GM18526 (cell line): ENCODE results near the gene ZNF526.

Source experiments
- POLR2A ChIP-seq: IDR thresholded peaks from 3 replicates; pipeline ENCODE4 v1.6.1; 2011; ENCODE audit not compliant: insufficient read length; ENCODE audit errors: extremely low read depth

The ZNF526 gene

GRCh38 chr19:42229301-42229854, 9.3 kb downstream of the ZNF526 start:
- no peak for TF ChIP-seq POLR2A

DNA sequence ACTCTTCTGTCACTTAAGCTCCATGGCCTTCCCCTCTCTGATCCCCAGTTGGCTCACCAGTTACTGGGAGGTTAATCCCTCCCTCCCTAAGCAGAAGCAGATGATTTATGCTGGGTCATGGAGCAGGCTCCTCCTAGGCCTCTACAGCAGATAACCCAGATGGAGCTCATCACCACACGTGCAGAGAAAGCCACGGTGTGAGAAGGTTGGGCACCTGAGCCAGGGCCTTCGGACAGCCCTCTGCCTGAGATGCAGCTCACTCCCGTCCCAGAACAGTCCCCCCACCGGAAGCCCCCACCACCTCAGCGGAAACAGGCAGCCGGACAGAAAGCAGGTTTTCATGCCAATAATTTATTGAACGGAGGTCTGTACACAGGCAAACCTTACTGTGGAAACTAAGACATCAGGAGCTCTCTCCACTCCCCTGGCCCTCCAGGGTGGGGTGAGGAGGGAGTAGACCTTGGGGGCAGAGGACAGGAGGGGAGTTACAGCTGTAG, 9.8 kb downstream of the ZNF526 start:
- no peak for TF ChIP-seq POLR2A

- no peak for TF ChIP-seq POLR2A
Measured at GRCh38 chr19:42230571-42230970, 10.5 kb downstream of the ZNF526 start.

DNA sequence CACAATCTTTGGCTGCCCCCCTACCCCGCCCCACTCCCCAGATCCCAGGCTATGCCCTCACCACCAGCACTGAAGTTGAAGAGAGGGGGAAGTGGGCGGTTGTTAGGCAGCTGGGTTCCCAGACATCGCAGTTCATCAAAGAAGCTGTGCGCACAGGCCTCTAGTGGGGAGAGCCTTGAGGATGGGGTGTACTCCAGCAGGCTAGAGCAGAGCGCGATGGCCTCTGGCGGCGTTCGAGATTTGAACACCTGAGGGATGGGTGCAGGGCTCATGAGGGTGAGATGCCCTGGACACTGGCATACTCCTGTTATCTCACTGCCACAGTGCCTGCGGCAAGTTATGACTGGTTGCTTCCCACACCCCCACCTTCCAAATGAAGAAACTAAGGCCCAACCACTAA, 12.3 kb downstream of the ZNF526 start:
- TF ChIP-seq POLR2A = no peak

DNA sequence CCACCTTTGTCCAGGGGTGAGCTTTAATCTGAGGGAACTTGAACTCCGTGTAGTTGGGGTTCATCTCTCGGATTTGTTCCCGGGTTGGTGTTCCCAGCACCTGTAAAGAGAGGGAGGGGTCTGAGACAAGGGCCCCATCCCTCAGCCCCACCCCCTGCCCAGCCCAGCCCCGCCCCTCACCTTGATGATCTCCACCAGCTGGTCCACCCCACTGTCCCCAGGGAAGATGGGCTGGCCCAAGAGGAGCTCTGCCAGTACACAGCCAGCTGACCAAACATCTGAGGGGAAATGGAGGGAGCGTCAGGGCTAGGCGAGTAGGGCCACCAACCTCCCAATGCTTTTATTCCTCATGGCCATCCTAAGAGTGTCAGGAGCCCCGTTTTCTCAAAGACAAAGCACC, 13.0 kb downstream of the ZNF526 start:
- TF ChIP-seq POLR2A = no peak

- TF ChIP-seq POLR2A = no peak
Measured at GRCh38 chr19:42233678-42234292, 13.7 kb downstream of the ZNF526 start.

- TF ChIP-seq POLR2A = no peak
Measured at GRCh38 chr19:42234364-42234763, 14.3 kb downstream of the ZNF526 start.

- no peak for TF ChIP-seq POLR2A
Measured at GRCh38 chr19:42235181-42235580, 15.1 kb downstream of the ZNF526 start.

- no peak for TF ChIP-seq POLR2A
Measured at GRCh38 chr19:42239544-42240220, 19.6 kb downstream of the ZNF526 start.

- no peak for TF ChIP-seq POLR2A
Measured at GRCh38 chr19:42241279-42241678, 21.2 kb downstream of the ZNF526 start.

DNA sequence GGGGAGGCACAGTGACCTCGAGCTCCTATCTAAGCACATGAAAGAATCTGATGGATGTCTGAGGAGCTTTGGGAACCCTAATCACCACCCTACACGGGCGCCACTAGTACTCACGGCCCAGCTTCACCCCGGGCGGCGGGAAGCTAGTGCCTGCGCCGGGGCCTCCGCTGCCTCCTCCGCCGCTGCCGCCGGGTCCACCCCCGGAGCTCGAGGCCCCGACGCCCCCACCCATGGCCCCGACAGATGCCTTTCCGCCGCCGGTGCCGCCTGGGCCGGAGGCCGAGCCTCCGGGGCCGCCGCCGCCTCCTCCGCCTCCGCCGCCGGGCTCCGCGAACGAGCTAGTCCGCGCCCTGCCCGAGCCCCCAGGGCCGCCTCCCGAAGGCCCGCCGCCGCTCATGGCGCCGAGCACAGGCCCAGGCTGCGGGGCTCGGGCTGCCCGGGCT, 22.0 kb downstream of the ZNF526 start:
- TF ChIP-seq POLR2A = no peak

GRCh38 chr19:42242512-42243409, 22.6 kb downstream of the ZNF526 start, which contains the start of gene GSK3A:
GSK3A (minus strand) TSS chr19:42242602; CDS start chr19:42242465, 137 bp downstream.
- TF ChIP-seq POLR2A = peak; percentile 75

GRCh38 chr19:42244347-42245220, 24.5 kb downstream of the ZNF526 start:
- TF ChIP-seq POLR2A = peak; percentile 27

- no peak for TF ChIP-seq POLR2A
Measured at GRCh38 chr19:42245231-42245630, 25.1 kb downstream of the ZNF526 start.
